GM10266 (cell line): ENCODE results near the gene TTYH2.
A peak's percentile ranks its signal among the peaks of the same experiment; 100 is the strongest.

ENCODE experiments used
- DNase-seq: peaks from one replicate; pipeline ENCODE4 v3.0.0; 2012; ENCODE audit errors: extremely low spot score
- TF ChIP-seq, protein P1 (sequence below): IDR thresholded peaks from 2 replicates; pipeline ENCODE4 v1.5.1; 2012; ENCODE audit warnings: mild to moderate bottlenecking, low read depth; ENCODE audit not compliant: control insufficient read depth, insufficient read depth; ENCODE audit errors: missing control alignments

TTYH2 gene

GRCh38 chr17:74196541-74197317 is 16.6 kb upstream of the TTYH2 start:
- DNase-seq, result no peak
- TF ChIP-seq, protein P1, sequence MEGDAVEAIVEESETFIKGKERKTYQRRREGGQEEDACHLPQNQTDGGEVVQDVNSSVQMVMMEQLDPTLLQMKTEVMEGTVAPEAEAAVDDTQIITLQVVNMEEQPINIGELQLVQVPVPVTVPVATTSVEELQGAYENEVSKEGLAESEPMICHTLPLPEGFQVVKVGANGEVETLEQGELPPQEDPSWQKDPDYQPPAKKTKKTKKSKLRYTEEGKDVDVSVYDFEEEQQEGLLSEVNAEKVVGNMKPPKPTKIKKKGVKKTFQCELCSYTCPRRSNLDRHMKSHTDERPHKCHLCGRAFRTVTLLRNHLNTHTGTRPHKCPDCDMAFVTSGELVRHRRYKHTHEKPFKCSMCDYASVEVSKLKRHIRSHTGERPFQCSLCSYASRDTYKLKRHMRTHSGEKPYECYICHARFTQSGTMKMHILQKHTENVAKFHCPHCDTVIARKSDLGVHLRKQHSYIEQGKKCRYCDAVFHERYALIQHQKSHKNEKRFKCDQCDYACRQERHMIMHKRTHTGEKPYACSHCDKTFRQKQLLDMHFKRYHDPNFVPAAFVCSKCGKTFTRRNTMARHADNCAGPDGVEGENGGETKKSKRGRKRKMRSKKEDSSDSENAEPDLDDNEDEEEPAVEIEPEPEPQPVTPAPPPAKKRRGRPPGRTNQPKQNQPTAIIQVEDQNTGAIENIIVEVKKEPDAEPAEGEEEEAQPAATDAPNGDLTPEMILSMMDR, result no peak

DNA sequence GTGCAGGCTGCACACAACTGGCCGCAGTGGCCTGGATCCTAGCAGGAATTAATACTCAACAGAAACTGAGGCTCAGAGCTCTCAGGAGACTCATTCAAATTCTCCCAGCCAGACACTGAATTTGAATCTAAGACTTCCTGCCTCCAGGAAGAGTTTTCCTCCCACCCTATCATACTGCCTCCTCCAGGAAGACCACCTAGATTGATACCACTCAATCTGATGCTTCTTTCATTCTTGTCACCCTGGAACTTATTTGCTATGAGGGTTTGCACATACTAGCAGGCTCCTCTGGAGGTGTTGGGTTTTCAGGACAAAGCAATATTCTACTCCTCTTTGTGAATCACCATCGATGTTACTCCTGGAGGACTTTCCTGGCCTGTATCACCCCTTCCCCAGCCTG is 15.6 kb upstream of the TTYH2 start:
- TF ChIP-seq, protein P1, result no peak
- no peak for DNase-seq

DNA sequence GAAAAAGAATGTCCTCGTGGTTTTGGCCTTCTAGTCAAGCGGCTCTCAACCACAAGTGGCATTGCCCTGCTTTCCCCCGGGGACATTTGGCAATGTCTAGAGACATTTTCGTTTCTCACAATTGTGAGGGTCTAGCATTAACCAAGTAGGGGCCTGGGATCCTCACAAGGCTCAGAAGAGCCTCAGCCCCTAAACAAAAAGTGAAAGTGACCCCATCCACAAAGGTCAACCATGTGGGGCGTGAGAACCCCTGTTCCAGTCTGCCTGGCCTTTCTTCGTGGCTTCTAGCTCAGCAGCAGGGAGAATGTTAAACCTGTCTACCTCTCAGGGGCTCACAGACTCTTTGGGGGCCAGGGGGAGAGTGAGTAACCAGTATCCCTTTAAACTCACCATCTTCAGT is 14.7 kb upstream of the TTYH2 start:
- TF ChIP-seq, protein P1, result no peak
- no peak for DNase-seq

DNA sequence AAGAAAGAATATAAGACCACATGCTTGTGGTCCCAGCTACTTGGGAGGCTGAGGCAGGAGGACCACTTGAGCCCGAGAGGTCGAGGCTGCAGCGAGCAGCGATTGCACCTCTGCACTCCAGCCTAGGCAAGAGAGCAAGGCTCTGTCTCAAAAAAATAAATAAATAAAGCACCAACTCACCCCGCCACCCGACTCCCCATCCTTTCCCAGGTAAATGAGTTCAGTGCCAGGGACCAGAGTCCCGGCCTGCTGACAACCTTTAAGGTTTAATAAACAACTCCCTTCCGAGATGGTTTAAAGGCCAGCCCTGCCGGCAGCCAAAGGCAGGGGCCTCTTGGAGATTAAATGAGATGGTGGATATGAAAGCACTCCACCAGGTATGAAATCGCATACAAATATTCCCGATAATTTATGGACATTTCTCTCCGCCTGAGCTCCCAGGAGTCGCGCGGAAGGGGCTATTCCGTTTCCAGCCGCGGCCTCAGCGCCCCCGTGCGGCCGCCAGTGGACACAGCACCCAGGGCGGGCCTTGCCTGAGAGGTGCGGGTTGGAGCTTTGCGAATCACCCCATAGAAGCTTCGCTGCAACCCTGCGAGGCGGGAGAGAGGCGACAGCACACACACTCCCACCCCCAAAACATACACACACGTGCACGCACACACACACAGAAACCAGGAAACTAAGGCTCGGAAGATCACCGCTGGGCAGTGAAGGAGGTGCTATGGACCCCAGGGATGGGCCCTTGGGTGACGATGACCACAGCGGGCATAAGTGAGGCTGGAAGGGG is 13.9 kb upstream of the TTYH2 start:
- peak; percentile 75 for DNase-seq
- TF ChIP-seq, protein P1, result peak; percentile 94

- TF ChIP-seq, protein P1, result no peak
- no peak for DNase-seq
Observed at GRCh38 chr17:74200112-74200511, 13.3 kb upstream of the TTYH2 start.

DNA sequence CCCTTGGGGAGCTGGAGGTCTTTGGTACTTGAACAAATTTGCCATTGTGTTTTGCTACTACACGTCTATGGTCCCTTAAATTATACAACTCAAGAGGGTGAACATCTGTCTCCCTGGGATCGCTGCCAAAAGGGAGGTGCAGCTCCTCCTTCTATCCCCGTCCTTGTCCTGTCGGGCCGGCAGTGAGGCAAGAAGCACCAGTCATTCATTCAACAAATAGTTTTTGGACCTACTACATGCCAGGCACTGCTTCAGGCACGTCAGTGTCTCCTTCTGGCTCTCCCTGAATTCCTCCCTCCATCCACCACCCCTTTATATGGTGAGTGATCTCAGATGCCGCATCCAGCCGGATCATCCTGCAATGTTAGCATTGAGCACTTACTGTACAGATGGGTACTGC is 12.1 kb upstream of the TTYH2 start:
- no peak for DNase-seq

More for the DNA sequence above, 12.1 kb upstream of the TTYH2 start:
- TF ChIP-seq, protein P1, result no peak
